Inferior parietal cortex (tissue), 1 donor: Measurements from ENCODE around the gene SLITRK1.
A peak's percentile ranks its signal among the peaks of the same experiment; 100 is the strongest.

ENCODE experiments used
- DNase-seq: peaks from one replicate; pipeline ENCODE4 v3.0.0-alpha.2; 2016; ENCODE audit errors: extremely low spot score

SLITRK1 gene

DNA sequence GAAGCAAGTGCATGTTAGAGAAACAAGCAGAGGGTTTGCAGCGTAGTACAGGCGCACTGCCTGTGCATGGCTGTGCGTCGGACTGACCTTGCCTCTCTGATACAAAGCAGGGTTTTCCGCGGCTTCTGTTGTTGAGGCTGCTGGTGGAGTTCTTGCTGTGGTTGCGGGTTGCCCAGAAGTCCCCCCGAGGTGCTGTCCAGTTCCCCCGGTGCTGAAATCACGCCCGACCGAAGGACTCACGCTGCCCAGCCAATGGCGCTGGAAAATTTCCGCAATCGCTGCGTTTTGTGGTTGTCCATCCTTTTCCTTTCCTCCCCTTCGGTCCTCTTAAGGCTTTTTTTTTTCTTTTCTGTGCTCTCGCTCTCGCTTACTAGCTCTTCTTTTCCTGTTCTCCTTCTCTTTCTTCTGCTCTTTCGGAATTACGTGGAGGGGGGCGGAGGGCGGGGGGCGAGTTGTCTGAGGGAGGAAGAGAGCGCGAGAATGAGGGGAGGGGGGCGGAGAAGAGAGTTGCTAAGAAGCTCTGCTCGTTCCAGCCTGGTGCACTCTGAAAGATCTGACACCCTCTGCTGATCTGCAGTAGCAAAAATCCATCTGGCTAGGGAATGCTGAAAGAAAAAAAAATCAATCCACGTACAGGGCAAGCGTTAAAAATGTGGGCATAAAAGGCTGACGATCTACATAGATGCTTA lies at the start of gene SLITRK1:
TSS of gene SLITRK1 (minus strand) at position 558 of the 689 bp plus-strand sequence. CDS start 967 bp downstream, outside the sequence.
- DNase-seq: peak; percentile 81

DNA sequence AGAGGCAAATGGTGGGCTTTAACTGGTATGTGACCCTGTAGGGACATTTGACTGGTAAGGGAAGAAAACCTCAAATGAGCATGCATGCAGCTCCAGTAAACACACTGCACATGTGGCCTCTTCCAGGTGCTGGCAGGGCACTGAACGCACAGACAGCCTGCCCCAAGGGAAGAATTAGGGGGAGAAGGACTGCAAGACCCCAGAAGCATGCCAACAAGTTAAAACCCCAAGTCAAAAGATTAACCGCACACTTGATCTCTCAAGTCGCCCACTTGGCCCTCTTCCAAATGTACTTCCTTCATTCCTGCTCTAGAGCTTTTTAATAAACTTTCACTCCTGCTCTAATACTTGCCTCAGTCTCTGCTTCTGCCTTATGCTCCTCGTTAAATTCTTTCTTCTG lies 46.9 kb upstream of the SLITRK1 start:
- DNase-seq: no peak

GRCh38 chr13:83919775-83920174 lies 37.5 kb upstream of the SLITRK1 start:
- DNase-seq: no peak

GRCh38 chr13:83914368-83914767 lies 32.1 kb upstream of the SLITRK1 start:
- DNase-seq: no peak

DNA sequence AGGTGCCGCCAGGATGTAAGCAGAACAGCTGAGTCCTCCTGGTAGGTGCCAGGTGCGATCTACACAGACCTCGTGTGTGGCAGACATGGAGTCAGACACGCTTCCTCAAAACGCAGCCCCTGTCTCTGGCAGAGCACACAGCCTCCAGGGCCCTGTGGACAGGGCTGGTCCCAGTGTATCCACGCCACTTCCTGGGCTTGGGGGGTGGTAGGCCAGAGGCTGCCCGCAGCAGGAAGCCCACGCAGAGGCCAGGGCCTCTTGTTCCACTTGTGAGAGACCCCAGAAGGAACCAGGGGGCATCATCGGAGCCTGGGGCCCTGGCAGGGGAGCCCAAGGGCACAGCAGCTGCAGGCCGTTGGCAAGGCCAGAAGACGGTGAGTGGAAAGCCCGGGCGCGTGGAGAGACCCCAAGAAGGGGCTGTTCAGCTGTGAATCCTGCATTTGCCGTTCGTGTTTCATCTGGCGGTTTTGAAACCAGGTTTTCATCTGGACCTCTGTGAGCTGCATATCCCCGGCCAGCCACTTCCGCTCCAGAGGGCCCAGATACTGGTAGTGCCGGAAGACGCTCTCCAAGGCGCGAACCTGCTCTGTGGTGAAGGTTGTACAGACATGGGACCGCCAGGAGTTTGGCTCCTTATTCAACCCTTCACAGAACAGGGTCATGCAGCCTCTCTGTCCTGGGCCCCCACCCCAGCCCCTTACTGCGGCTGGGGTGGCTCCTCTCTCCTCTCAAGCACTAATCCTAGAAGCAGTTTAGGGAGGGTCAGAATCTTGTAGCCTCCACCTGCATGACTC lies 25.1 kb upstream of the SLITRK1 start:
- no peak for DNase-seq

- no peak for DNase-seq
These were observed 24.1 kb upstream of the SLITRK1 start for GRCh38 chr13:83906240-83906820.

DNA sequence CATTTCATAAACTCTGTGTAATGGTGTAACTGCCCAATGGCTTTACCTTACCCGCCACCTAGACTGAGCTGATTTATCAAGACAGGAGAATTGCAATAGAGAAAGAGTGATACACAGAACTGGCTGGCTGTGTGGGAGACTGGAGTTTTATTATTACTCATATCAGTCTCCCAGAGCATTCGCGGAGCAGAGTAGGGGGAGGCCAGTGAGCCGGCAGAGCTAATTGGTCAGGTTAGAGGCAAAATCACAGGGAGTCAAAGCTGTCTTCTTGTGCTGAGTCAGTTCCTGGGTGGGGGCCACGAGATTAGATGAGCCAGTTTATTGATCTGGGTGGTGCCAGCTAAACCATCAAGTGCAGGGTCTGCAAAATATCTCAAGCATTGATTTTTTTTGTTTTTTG lies 23.4 kb upstream of the SLITRK1 start:
- DNase-seq: no peak

- DNase-seq: no peak
These were observed 13.8 kb upstream of the SLITRK1 start for GRCh38 chr13:83895994-83896580.

DNA sequence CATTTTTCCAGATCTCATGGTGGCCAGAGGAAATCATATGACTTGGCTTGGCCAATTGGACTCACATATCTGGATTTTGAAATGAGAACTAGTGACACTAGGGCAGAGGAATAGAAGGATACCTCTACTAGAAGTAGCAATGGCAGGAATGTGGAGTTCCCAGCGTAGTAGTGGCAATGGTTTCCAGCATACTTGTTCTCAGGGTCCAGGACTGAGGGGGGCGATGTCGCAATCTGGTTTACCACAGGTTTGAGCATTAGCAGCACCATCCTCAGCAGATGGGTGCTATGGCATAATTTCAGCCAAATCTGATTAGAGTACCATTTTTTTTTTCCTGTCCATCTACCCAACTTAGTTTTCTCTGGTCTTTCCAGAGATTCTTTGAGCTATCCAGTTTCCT lies 8.1 kb upstream of the SLITRK1 start:
- no peak for DNase-seq

GRCh38 chr13:83884141-83884540 lies 1.9 kb upstream of the SLITRK1 start:
- no peak for DNase-seq

DNA sequence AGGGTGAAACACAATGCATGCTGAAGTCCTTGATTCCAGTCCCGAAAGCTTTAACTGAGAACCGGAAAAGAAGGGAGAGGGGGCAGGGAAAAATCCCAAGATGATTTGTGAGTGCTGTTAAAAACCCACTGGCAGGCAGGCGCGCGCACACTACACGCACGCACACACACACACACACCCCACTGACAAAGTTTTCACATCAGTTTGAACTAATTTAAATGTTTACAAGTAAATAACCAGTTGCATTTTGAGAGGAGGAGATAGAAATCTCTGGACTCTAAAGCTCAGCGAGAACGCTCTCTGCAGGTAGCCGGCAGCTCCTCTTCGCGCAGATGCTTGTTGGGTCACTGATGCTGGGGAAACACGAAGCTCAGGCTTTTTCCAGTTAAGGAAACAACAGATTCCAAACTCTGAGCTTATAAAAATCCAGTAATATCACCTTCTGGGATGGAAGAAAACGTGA lies 818 bp upstream of the SLITRK1 start:
- DNase-seq: peak; percentile 71

- no peak for DNase-seq
These were observed 309 bp upstream of the SLITRK1 start for GRCh38 chr13:83882606-83882959.

- DNase-seq: no peak
These were observed 1.1 kb downstream of the SLITRK1 start for GRCh38 chr13:83881140-83881684.

DNA sequence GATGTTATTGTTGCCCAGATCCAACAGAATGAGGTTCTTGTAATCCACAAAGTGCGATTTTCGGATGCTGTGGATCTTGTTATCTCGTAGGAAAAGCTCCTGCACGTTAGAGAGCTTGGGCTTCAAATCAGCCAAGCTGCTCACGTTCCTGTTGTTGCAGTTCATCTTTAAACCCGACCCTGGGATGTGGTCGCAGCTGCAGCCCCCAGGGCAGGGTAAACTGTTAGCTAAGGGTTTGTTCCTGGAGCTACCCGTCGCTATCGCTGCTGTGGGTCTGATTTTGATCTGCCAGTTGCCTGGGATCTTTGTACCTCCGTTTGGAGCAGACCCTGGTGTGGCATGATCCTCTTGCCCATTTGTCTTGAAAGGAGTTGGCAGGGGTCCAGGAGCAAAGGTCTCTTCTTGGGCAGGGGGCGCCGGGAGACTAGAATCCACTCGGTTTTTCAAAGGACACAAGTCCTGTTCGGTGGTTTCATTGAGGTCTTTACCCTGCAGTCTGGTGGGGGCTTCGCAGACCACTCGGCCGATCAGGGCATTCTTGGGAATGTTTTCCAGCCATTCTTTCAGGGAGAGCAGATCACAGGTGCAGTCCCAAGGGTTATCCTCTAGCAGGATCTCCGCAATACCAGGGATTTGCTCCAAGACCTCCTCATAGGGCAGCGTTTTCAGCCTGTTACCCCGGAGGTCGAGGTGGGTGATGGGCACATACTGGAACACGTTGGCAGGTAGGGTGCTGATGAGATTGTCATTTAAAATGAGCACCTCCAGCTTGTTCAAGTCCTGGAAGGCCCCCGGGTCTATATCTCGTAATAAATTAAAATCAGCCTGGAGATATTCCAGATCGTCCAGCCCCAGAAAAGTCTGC lies 1.8 kb downstream of the SLITRK1 start:
- peak; percentile 72 for DNase-seq

- peak; percentile 71 for DNase-seq
These were observed 2.7 kb downstream of the SLITRK1 start for GRCh38 chr13:83879431-83880171.

DNA sequence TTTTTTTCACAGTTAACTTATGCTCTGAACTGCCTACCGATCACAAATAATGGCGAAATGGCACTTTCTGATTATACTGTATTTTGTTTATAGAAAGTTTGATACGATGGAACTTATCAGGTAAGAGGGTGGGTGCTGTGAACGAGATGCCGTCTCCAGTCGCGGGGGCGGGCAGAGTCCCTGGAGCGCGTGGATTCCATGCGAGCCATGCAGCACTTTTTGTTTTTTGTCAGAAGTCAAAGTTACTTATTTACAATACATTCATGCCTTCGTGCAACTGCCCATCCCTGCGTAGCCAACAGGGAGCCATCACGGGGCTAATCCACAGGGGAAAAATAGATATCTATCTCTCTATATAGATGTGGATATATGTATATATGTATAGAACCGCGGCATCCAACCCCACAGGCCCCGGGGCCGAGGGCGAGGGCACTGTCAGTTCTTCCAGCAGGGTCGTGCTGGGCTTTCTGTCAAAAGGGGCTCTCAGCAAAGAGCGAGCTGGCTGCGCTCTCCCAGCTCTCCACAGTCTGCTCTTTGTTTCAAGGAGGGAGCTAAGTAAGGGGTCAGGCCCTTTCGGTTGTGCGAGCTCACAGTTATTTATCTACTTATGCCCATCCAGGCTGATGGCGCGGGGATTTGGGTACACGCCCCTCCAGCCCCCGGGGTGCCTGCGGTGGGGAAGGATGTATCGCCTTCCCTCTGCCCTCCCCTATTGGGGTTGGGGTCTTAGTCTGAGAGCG lies 3.4 kb downstream of the SLITRK1 start:
- no peak for DNase-seq

DNA sequence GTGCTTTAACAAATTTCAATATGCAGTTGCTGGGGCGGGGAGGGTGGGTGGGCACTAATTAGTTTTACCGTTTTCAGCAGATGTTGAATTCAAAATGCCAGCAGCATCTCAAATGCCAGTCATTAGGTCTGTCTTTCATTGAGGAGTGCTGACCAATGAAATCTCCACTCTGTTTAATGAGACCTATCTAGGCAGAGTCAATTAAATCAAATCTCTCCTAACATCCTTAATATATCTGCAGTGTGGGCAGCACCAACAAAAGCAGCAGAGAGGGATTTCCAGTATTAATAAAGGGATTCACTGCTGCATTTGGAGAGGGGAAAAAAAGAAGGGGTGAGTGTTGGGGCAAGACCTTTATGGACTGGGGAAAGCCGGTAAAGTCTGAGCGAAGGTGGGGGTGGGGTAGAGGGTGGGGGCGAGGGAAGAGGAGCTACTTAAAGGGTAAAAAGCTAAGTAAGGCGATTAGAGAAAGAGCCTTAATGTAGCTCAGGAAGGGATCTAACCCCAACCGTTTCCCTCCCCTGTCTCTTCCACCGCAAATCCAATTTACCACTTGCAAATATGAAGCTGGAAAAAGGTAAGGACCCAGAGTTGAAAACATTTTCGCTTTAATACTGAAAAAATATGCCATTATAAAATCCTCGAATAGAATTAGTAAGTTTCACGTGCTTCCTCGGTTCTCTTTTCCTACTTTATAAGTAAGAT lies 4.5 kb downstream of the SLITRK1 start:
- DNase-seq: no peak

DNA sequence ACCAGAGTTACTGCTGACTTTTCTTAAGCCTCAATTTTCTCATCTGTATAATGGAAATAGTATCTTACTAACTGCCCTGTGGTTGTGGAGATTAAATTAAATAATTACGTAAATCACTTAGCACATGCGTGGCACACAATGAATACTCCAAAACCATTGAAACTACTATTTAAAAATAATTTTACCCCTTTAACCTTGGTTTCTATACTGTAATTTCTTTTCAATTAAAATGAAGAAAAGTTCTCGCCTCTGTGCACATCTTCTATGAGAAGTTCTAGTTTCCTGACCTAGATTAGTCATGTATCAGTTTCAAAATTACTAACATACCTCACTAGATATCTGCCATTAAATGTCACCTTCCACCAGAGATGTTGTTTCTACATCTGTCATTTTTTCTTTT lies 5.7 kb downstream of the SLITRK1 start:
- no peak for DNase-seq

DNA sequence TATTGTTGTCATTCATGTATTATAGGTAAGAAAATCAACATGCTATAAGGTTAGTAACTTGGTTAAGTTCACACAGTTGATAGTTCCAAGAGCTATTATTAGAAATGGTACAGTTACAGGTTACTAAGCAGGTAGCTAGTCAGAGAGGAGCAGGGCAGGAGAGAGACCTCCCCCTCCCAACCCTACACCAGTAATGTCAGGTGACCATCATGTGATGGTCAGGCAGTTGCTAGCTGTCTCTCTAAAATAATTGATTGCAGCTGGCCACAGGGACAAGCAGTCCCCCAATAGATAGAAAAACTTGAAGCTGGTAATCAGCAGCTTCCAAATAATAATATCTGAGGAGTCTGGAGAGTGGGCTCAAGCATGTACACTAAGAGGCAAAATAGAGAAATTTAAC lies 14.6 kb downstream of the SLITRK1 start:
- no peak for DNase-seq
